SK-N-SH (cell line): ENCODE data around the gene MYCBPAP. TPM values are rescaled to one million over a fixed set of nuclear protein-coding genes. Genes with fewer than 3 reads are reported as not detected.

Experiments
- CTCF ChIA-PET: fragments of 300-600, 350-600 bp; formaldehyde crosslinking; extraction: SDS; loops from one replicate; lab custom pipeline; 2021; lab: Yijun Ruan, JAX
- POLR2A ChIA-PET: fragments of 350-600 bp; sonication (Branson Sonifier 250); formaldehyde crosslinking; extraction: SDS; loops from one replicate; lab custom pipeline; 2020; ENCODE audit warnings: antibody characterized with exemption, inconsistent platforms; lab: Yijun Ruan, JAX
- DNase-seq: peaks from one replicate; pipeline ENCODE4 v3.0.0; 2012
- H2AFZ ChIP-seq: fragments of 200-600 bp; sonication (generic); 2 replicates; pipeline ENCODE4 v1.8.1; 2016; ENCODE audit warnings: antibody characterized with exemption, mild to moderate bottlenecking, low read depth
- H3F3A ChIP-seq: fragments of 200-600 bp; sonication (generic); replicated peaks from 2 replicates; pipeline ENCODE3; 2016; ENCODE audit warnings: antibody characterized with exemption, mild to moderate bottlenecking; ENCODE audit not compliant: insufficient read depth
- H3K27ac ChIP-seq, 2 experiments: fragments of 200-500 bp in 1 of 2; fragments of 200-600 bp in 1 of 2; sonication (Bioruptor generic) in 1 of 2; sonication (generic), shearing (Covaris generic) in 1 of 2; 2 replicates each; pipeline versions ENCODE4 v1.5.1 to v1.6.1; 2014 to 2016; ENCODE audit warnings: low read depth in 2 of 2, inconsistent platforms in 1 of 2, low read length in 1 of 2, mild to moderate bottlenecking in 1 of 2, mixed read lengths in 1 of 2
- H3K27me3 ChIP-seq: fragments of 200-600 bp; sonication (generic), shearing (Covaris generic); 2 replicates; pipeline ENCODE4 v1.6.1; 2016; ENCODE audit warnings: mixed run types; ENCODE audit not compliant: insufficient read depth
- H3K36me3 ChIP-seq, 2 experiments: fragments of 200-500 bp in 1 of 2; fragments of 200-600 bp in 1 of 2; sonication (Bioruptor generic) in 1 of 2; sonication (generic) in 1 of 2; replicated peaks in 1 of 2; 2 replicates each; pipeline versions ENCODE3 to v1.5.1; 2014 to 2016; ENCODE audit warnings: low read length in 1 of 2, mild to moderate bottlenecking in 1 of 2; ENCODE audit not compliant: insufficient read depth in 2 of 2, control insufficient read depth in 1 of 2
- H3K4me1 ChIP-seq, 2 experiments: fragments of 200-500 bp in 1 of 2; fragments of 200-600 bp in 1 of 2; sonication (Bioruptor generic) in 1 of 2; sonication (generic), shearing (Covaris generic) in 1 of 2; 2 replicates each; pipeline versions ENCODE4 v1.5.1 to v1.6.1; 2014 to 2016; ENCODE audit warnings: low read depth in 1 of 2, low read length in 1 of 2, mixed run types in 1 of 2; ENCODE audit not compliant: insufficient read depth in 2 of 2, control insufficient read depth in 1 of 2
- H3K4me2 ChIP-seq: fragments of 200-600 bp; sonication (generic), shearing (Covaris generic); 2 replicates; pipeline ENCODE4 v1.6.1; 2017; ENCODE audit warnings: mixed run types
- H3K4me3 ChIP-seq, 2 experiments: fragments of 200-500 bp in 1 of 2; fragments of 200-600 bp in 1 of 2; sonication (Bioruptor generic) in 1 of 2; sonication (generic), shearing (Covaris generic) in 1 of 2; 2 replicates each; pipeline versions ENCODE4 v1.5.1 to v1.8.1; 2014 to 2016; ENCODE audit warnings: low read depth in 2 of 2, inconsistent platforms in 1 of 2, low read length in 1 of 2, mild to moderate bottlenecking in 1 of 2, mixed read lengths in 1 of 2, moderate library complexity in 1 of 2
- H3K79me2 ChIP-seq: fragments of 200-600 bp; sonication (generic); 2 replicates; pipeline ENCODE4 v1.8.1; 2017; ENCODE audit warnings: mild to moderate bottlenecking; ENCODE audit not compliant: insufficient read depth
- H3K9ac ChIP-seq: fragments of 200-600 bp; sonication (generic); 2 replicates; pipeline ENCODE4 v1.6.1; 2017; ENCODE audit warnings: mixed run types
- H3K9me2 ChIP-seq: fragments of 200-600 bp; sonication (generic); 2 replicates; pipeline ENCODE4 v1.6.1; 2017; ENCODE audit warnings: mixed run types
- H3K9me3 ChIP-seq: fragments of 200-600 bp; sonication (generic); 2 replicates; pipeline ENCODE4 v1.6.1; 2017; ENCODE audit warnings: mixed run types, mild to moderate bottlenecking, moderate library complexity
- H4K20me1 ChIP-seq: fragments of 200-600 bp; sonication (generic); 2 replicates; pipeline ENCODE4 v1.6.1; 2017; ENCODE audit warnings: mild to moderate bottlenecking, mixed run types; ENCODE audit not compliant: insufficient read depth
- CTCF ChIP-seq: fragments of 200-600 bp; sonication (generic); IDR thresholded peaks from 2 replicates; pipeline ENCODE4 v1.6.1; 2017; ENCODE audit warnings: antibody characterized with exemption, mild to moderate bottlenecking, moderate library complexity
- ELF1 ChIP-seq: IDR thresholded peaks from 2 replicates; pipeline ENCODE4 v1.4.0; 2012
- EZH2phosphoT487 ChIP-seq: fragments of 200-600 bp; sonication (generic); IDR thresholded peaks from 2 replicates; pipeline ENCODE4 v1.6.1; 2017; ENCODE audit warnings: low read depth, mixed run types, mild to moderate bottlenecking, antibody characterized with exemption, moderate library complexity, borderline replicate concordance
- FOSL2 ChIP-seq: IDR thresholded peaks from 2 replicates; pipeline ENCODE4 v1.4.0; 2012; ENCODE audit warnings: low read depth, mild to moderate bottlenecking, moderate library complexity, borderline replicate concordance
- FOXJ3 ChIP-seq: sonication (generic); formaldehyde crosslinking; IDR thresholded peaks from 2 replicates; pipeline ENCODE4 v1.5.1; 2020; ENCODE audit warnings: mild to moderate bottlenecking, missing genetic modification reagents
- FOXM1 ChIP-seq: IDR thresholded peaks from 2 replicates; pipeline ENCODE4 v1.4.0; 2012; ENCODE audit warnings: low read depth, mild to moderate bottlenecking
- GATA2 ChIP-seq: sonication (generic); formaldehyde crosslinking; IDR thresholded peaks from 2 replicates; pipeline ENCODE4 v1.5.0; 2020; ENCODE audit warnings: mild to moderate bottlenecking, missing genetic modification reagents
- JUND ChIP-seq: IDR thresholded peaks from 2 replicates; pipeline ENCODE4 v1.4.0; 2012
- MAX ChIP-seq: IDR thresholded peaks from 2 replicates; pipeline ENCODE4 v1.4.0; 2012; ENCODE audit warnings: low read depth
- MEF2A ChIP-seq: IDR thresholded peaks from 2 replicates; pipeline ENCODE4 v1.4.0; 2012; ENCODE audit warnings: low read depth, borderline replicate concordance
- MXI1 ChIP-seq: IDR thresholded peaks from 2 replicates; pipeline ENCODE4 v1.6.1; 2012; ENCODE audit warnings: mild to moderate bottlenecking, low read depth, low read length, improper control_type of control experiment
- NRF1 ChIP-seq: IDR thresholded peaks from 2 replicates; pipeline ENCODE4 v1.6.1; 2012; ENCODE audit warnings: low read depth, mild to moderate bottlenecking, low read length
- PBX3 ChIP-seq: IDR thresholded peaks from 2 replicates; pipeline ENCODE4; 2012
- POLR2AphosphoS5 ChIP-seq: IDR thresholded peaks from 2 replicates; pipeline ENCODE4 v1.6.1; 2012; ENCODE audit warnings: low read depth, low read length
- RCOR1 ChIP-seq: fragments of 150-350 bp; IDR thresholded peaks from 2 replicates; pipeline ENCODE4 v1.6.1; 2017; ENCODE audit warnings: antibody characterized with exemption, low read length
- SIN3A ChIP-seq: IDR thresholded peaks from 2 replicates; pipeline ENCODE4 v1.6.1; 2012; ENCODE audit warnings: low read depth, mild to moderate bottlenecking, low read length, moderate library complexity, borderline replicate concordance
- SMC3 ChIP-seq: IDR thresholded peaks from 2 replicates; pipeline ENCODE4 v1.6.1; 2012; ENCODE audit warnings: low read depth, low read length, improper control_type of control experiment
- YY1 ChIP-seq: IDR thresholded peaks from 2 replicates; pipeline ENCODE4 v1.4.0; 2012; ENCODE audit warnings: low read depth, mild to moderate bottlenecking
- ZBTB33 ChIP-seq: IDR thresholded peaks from 2 replicates; pipeline ENCODE4 v1.4.0; 2012; ENCODE audit warnings: low read depth, borderline replicate concordance
- WGBS: methylation state at CpG from one replicate; pipeline ENCODE4 v1.1.6; 2017; ENCODE audit warnings: low lambda C conversion rate; 5-methylcytosine and 5-hydroxymethylcytosine counted together
- polyA plus RNA-seq, 3 experiments: library from polyadenylated mRNA; depleted of rRNA; stranded (reverse); fragments of >200 nt; gene quantifications; 2 replicates each; pipeline ENCODE4 v1.2.3, GENCODE V29; 2012
- TF ChIP-seq, protein P1 (sequence below): IDR thresholded peaks from 2 replicates; pipeline ENCODE4 v1.6.1; 2012; ENCODE audit warnings: mild to moderate bottlenecking, low read depth, low read length, moderate library complexity

The MYCBPAP gene
- polyA plus RNA-seq, 1 of the 3 experiments (the other 2 are of a cell fraction), result 2.4 TPM

GRCh38 chr17:50523208-50523607 is 15.0 kb downstream of the MYCBPAP start:
- no peak for DNase-seq
- Histone ChIP-seq H3K4me3 (no peak overlapping the region), H3F3A (no peaks in the 10 kb centered on the region), H3K9me3 (no peaks in the 10 kb centered on the region), H3K9ac (no peak overlapping the region), H3K4me1 (peaks cover 0 to 7% of the 10 kb centered on the region in 2 experiments; a peak in 1 of 4 replicates), H3K9me2 (no peaks in the 10 kb centered on the region), H4K20me1 (no peaks in the 10 kb centered on the region), H3K4me2 (no peak overlapping the region), H3K27me3 (no peaks in the 10 kb centered on the region), H3K36me3 (no peaks in the 10 kb centered on the region), H3K27ac (no peak overlapping the region), H2AFZ (no peak overlapping the region), H3K79me2 (no peaks in the 10 kb centered on the region)
- CTCF ChIA-PET, result interaction anchor here (1.1 to 1.6 kb wide), 3 partner anchors 14 to 41 kb away, joined by 3 to 4 read pairs (median 4); no protein-coding TSS in a partner anchor
- WGBS, result 43% methylated on average over 2 of the region's 2 CpGs
- TF ChIP-seq SMC3 (no peak), SIN3A (no peak), PBX3 (no peak), ZBTB33 (no peak), MAX (no peak), MEF2A (no peak), MXI1 (no peak), ELF1 (no peak), EZH2phosphoT487 (no peak), FOSL2 (no peak), FOXM1 (no peak), NRF1 (no peak), RCOR1 (no peak), POLR2AphosphoS5 (no peak), GATA2 (CRISPR knock-in tag) (no peak), YY1 (no peak), CTCF (no peak), JUND (no peak), FOXJ3 (CRISPR knock-in tag) (no peak)
- TF ChIP-seq, protein P1, sequence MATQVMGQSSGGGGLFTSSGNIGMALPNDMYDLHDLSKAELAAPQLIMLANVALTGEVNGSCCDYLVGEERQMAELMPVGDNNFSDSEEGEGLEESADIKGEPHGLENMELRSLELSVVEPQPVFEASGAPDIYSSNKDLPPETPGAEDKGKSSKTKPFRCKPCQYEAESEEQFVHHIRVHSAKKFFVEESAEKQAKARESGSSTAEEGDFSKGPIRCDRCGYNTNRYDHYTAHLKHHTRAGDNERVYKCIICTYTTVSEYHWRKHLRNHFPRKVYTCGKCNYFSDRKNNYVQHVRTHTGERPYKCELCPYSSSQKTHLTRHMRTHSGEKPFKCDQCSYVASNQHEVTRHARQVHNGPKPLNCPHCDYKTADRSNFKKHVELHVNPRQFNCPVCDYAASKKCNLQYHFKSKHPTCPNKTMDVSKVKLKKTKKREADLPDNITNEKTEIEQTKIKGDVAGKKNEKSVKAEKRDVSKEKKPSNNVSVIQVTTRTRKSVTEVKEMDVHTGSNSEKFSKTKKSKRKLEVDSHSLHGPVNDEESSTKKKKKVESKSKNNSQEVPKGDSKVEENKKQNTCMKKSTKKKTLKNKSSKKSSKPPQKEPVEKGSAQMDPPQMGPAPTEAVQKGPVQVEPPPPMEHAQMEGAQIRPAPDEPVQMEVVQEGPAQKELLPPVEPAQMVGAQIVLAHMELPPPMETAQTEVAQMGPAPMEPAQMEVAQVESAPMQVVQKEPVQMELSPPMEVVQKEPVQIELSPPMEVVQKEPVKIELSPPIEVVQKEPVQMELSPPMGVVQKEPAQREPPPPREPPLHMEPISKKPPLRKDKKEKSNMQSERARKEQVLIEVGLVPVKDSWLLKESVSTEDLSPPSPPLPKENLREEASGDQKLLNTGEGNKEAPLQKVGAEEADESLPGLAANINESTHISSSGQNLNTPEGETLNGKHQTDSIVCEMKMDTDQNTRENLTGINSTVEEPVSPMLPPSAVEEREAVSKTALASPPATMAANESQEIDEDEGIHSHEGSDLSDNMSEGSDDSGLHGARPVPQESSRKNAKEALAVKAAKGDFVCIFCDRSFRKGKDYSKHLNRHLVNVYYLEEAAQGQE, result no peak
- POLR2A ChIA-PET, result no interaction called here
